ENCODE measurements around the gene WDR93.

GRCh38 chr15:89760303-89761008, 69.8 kb downstream of the WDR93 start:
- TF ChIP-seq POLR2A (IDR thresholded peaks at IDR 0.05; ENCODE audit: low read depth, low read length), result no peak
- TF ChIP-seq POLR2AphosphoS5 (IDR thresholded peaks at IDR 0.05; ENCODE audit: low read depth, low read length), result no peak
- no peak for TF ChIP-seq TAF1 (IDR thresholded peaks at IDR 0.05; ENCODE audit: borderline replicate concordance, low read depth, low read length)
